HEK293 (cell line): Measurements from ENCODE around the gene TMEM255A.

Experiments
- CTCF ChIA-PET: fragments of 350-600 bp; formaldehyde crosslinking; extraction: SDS; loops from one replicate; lab custom pipeline; 2021; ENCODE audit warnings: antibody characterized with exemption; lab: Yijun Ruan, JAX
- POLR2A ChIA-PET: fragments of 300-600 bp; formaldehyde crosslinking; extraction: SDS; loops from one replicate; lab custom pipeline; 2020; ENCODE audit warnings: antibody characterized with exemption, inconsistent platforms; lab: Yijun Ruan, JAX
- H3K27ac ChIP-seq: fragments of 200-500 bp; sonication (Bioruptor generic); 2 replicates; pipeline ENCODE4 v1.5.1; 2014; ENCODE audit warnings: low read depth, low read length, control low read depth, inconsistent platforms; ENCODE audit errors: extremely low read depth
- H3K36me3 ChIP-seq, 2 experiments: fragments of 200-500 bp in 1 of 2; sonication (Bioruptor generic) in 1 of 2; 1 replicate in 1 of 2; 2 replicates in 1 of 2; pipeline ENCODE4 v1.5.1; 2014 to 2017; ENCODE audit warnings: inconsistent platforms in 2 of 2, low read length in 2 of 2; ENCODE audit not compliant: control insufficient read depth in 2 of 2, insufficient read depth in 1 of 2
- H3K4me1 ChIP-seq: fragments of 200-500 bp; sonication (Bioruptor generic); 2 replicates; pipeline ENCODE4 v1.5.1; 2014; ENCODE audit warnings: mild to moderate bottlenecking, low read length, inconsistent platforms; ENCODE audit not compliant: control insufficient read depth, insufficient read depth
- H3K4me3 ChIP-seq: 2 replicates; pipeline ENCODE4 v1.5.1; 2011; ENCODE audit warnings: low read depth, mild to moderate bottlenecking, control low read depth, low read length, moderate library complexity
- H3K9me3 ChIP-seq: fragments of 200-500 bp; sonication (Bioruptor generic); 2 replicates; pipeline ENCODE4 v1.5.1; 2014; ENCODE audit warnings: low read depth, low read length, inconsistent platforms; ENCODE audit not compliant: control insufficient read depth, insufficient read depth
- BCL11B ChIP-seq: fragments of 450-650 bp; formaldehyde crosslinking; IDR thresholded peaks from 2 replicates; pipeline ENCODE4 v1.5.1; 2016; ENCODE audit warnings: low read depth, missing biosample characterization, missing genetic modification characterization
- GLI2 ChIP-seq: fragments of 450-650 bp; formaldehyde crosslinking; IDR thresholded peaks from 2 replicates; pipeline ENCODE4; 2017; ENCODE audit warnings: missing biosample characterization, missing genetic modification characterization, low read depth, borderline replicate concordance
- HOXA7 ChIP-seq: sonication (generic); formaldehyde crosslinking; IDR thresholded peaks from 2 replicates; pipeline ENCODE4 v1.8.1; 2022; ENCODE audit warnings: missing genetic modification reagents, borderline replicate concordance
- KLF16 ChIP-seq: fragments of 450-650 bp; formaldehyde crosslinking; IDR thresholded peaks from 2 replicates; pipeline ENCODE4 v1.5.1; 2017; ENCODE audit warnings: missing biosample characterization, missing genetic modification characterization
- MYNN ChIP-seq: fragments of 450-650 bp; formaldehyde crosslinking; IDR thresholded peaks from 2 replicates; pipeline ENCODE4 v1.5.1; 2016; ENCODE audit warnings: missing biosample characterization, missing genetic modification characterization, borderline replicate concordance
- WT1 ChIP-seq: fragments of 450-650 bp; formaldehyde crosslinking; IDR thresholded peaks from 2 replicates; pipeline ENCODE4 v1.5.1; 2016; ENCODE audit warnings: missing biosample characterization, missing genetic modification characterization
- ZNF302 ChIP-seq: fragments of 450-650 bp; formaldehyde crosslinking; IDR thresholded peaks from 2 replicates; pipeline ENCODE4 v1.5.1; 2016; ENCODE audit warnings: missing biosample characterization, missing genetic modification characterization, low read depth
- ZNF341 ChIP-seq: fragments of 450-650 bp; formaldehyde crosslinking; IDR thresholded peaks from 2 replicates; pipeline ENCODE4; 2016; ENCODE audit warnings: low read depth, missing biosample characterization, missing genetic modification characterization
- ZNF350 ChIP-seq: fragments of 450-650 bp; formaldehyde crosslinking; IDR thresholded peaks from 2 replicates; pipeline ENCODE4 v1.5.0; 2017; ENCODE audit warnings: missing biosample characterization, mild to moderate bottlenecking, missing genetic modification characterization
- ZNF394 ChIP-seq: fragments of 450-650 bp; formaldehyde crosslinking; IDR thresholded peaks from 2 replicates; pipeline ENCODE4 v1.5.1; 2016; ENCODE audit warnings: missing biosample characterization, missing genetic modification characterization, mild to moderate bottlenecking, moderate library complexity, borderline replicate concordance
- ZNF596 ChIP-seq: fragments of 450-650 bp; IDR thresholded peaks from 2 replicates; pipeline ENCODE4 v1.5.0; 2018; ENCODE audit warnings: missing biosample characterization, mild to moderate bottlenecking, missing genetic modification characterization, moderate library complexity
- ZNF664 ChIP-seq: fragments of 450-650 bp; formaldehyde crosslinking; IDR thresholded peaks from 2 replicates; pipeline ENCODE4 v1.5.1; 2016; ENCODE audit warnings: missing biosample characterization, missing genetic modification characterization
- ZNF792 ChIP-seq: fragments of 450-650 bp; formaldehyde crosslinking; IDR thresholded peaks from 2 replicates; pipeline ENCODE4 v1.5.1; 2016; ENCODE audit warnings: missing biosample characterization, missing genetic modification characterization
- ZSCAN16 ChIP-seq: fragments of 450-650 bp; formaldehyde crosslinking; IDR thresholded peaks from 2 replicates; pipeline ENCODE4 v1.5.1; 2016; ENCODE audit warnings: missing biosample characterization, missing genetic modification characterization
- TF ChIP-seq, protein P1 (sequence below): fragments of 450-650 bp; formaldehyde crosslinking; IDR thresholded peaks from 2 replicates; pipeline ENCODE4 v1.5.1; 2016; ENCODE audit warnings: missing biosample characterization, missing genetic modification characterization
- TF ChIP-seq, protein P2 (sequence below): fragments of 450-650 bp; formaldehyde crosslinking; IDR thresholded peaks from 2 replicates; pipeline ENCODE4 v1.5.1; 2016; ENCODE audit warnings: missing biosample characterization, missing genetic modification characterization
- TF ChIP-seq, protein P3 (sequence below): fragments of 450-650 bp; formaldehyde crosslinking; IDR thresholded peaks from 2 replicates; pipeline ENCODE4 v1.5.1; 2016; ENCODE audit warnings: missing biosample characterization, missing genetic modification characterization
- TF ChIP-seq, protein P4 (sequence below): fragments of 450-650 bp; formaldehyde crosslinking; IDR thresholded peaks from 2 replicates; pipeline ENCODE4 v1.5.1; 2016; ENCODE audit warnings: missing biosample characterization, missing genetic modification characterization

Gene TMEM255A

DNA sequence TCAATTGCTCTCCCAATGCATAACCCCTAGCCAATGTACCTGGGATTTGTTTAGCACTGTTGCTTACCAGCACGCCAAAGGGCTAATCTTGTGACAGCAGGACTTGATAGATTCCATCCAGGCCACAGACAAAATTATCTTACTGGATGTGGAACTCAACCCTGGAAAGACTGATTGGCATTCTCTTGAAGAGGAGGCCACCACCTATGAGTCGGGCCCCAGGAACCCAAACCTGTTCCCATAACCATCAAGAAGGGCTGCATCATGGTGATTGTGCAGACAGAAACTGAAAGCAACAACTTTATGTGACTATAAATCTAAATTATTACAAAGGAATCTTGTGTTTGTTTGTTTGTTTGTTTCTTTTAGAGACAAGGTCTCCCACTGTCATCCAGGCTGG is 19.9 kb upstream of the TMEM255A start:
- H3K9me3 ChIP-seq, result no peaks in the 10 kb centered on the region; the same call in 1 of the 2 replicates
- no peak overlapping the region for H3K4me3 ChIP-seq
- POLR2A ChIA-PET, result no interaction called here
- CTCF ChIA-PET, result no interaction called here
- no peak overlapping the region for H3K27ac ChIP-seq
- no peaks in the 10 kb centered on the region for H3K36me3 ChIP-seq
- TF ChIP-seq KLF16 (no peak), WT1 (tag by site-specific recombination) (no peak), ZNF341 (tag by site-specific recombination) (no peak), ZNF394 (no peak), BCL11B (no peak), ZNF596 (tag by site-specific recombination) (no peak), ZNF664 (tag by site-specific recombination) (no peak), HOXA7 (CRISPR knock-in tag) (no peak), MYNN (no peak), ZNF792 (tag by site-specific recombination) (no peak), ZNF302 (tag by site-specific recombination) (no peak), ZNF350 (tag by site-specific recombination) (no peak), ZSCAN16 (tag by site-specific recombination) (no peak)
- TF ChIP-seq, protein P1, sequence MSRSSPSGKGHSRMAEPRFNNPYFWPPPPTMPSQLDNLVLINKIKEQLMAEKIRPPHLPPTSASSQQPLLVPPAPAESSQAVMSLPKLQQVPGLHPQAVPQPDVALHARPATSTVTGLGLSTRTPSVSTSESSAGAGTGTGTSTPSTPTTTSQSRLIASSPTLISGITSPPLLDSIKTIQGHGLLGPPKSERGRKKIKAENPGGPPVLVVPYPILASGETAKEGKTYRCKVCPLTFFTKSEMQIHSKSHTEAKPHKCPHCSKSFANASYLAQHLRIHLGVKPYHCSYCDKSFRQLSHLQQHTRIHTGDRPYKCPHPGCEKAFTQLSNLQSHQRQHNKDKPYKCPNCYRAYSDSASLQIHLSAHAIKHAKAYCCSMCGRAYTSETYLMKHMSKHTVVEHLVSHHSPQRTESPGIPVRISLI (tag by site-specific recombination), result no peak
- TF ChIP-seq, protein P2, sequence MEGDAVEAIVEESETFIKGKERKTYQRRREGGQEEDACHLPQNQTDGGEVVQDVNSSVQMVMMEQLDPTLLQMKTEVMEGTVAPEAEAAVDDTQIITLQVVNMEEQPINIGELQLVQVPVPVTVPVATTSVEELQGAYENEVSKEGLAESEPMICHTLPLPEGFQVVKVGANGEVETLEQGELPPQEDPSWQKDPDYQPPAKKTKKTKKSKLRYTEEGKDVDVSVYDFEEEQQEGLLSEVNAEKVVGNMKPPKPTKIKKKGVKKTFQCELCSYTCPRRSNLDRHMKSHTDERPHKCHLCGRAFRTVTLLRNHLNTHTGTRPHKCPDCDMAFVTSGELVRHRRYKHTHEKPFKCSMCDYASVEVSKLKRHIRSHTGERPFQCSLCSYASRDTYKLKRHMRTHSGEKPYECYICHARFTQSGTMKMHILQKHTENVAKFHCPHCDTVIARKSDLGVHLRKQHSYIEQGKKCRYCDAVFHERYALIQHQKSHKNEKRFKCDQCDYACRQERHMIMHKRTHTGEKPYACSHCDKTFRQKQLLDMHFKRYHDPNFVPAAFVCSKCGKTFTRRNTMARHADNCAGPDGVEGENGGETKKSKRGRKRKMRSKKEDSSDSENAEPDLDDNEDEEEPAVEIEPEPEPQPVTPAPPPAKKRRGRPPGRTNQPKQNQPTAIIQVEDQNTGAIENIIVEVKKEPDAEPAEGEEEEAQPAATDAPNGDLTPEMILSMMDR (tag by site-specific recombination), result no peak
- TF ChIP-seq, protein P3, sequence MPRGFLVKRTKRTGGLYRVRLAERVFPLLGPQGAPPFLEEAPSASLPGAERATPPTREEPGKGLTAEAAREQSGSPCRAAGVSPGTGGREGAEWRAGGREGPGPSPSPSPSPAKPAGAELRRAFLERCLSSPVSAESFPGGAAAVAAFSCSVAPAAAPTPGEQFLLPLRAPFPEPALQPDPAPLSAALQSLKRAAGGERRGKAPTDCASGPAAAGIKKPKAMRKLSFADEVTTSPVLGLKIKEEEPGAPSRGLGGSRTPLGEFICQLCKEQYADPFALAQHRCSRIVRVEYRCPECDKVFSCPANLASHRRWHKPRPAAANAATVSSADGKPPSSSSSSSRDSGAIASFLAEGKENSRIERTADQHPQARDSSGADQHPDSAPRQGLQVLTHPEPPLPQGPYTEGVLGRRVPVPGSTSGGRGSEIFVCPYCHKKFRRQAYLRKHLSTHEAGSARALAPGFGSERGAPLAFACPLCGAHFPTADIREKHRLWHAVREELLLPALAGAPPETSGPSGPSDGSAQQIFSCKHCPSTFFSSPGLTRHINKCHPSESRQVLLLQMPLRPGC (tag by site-specific recombination), result no peak
- TF ChIP-seq, all 188 proteins: peak for 0
- no peaks in the 10 kb centered on the region for H3K4me1 ChIP-seq

DNA sequence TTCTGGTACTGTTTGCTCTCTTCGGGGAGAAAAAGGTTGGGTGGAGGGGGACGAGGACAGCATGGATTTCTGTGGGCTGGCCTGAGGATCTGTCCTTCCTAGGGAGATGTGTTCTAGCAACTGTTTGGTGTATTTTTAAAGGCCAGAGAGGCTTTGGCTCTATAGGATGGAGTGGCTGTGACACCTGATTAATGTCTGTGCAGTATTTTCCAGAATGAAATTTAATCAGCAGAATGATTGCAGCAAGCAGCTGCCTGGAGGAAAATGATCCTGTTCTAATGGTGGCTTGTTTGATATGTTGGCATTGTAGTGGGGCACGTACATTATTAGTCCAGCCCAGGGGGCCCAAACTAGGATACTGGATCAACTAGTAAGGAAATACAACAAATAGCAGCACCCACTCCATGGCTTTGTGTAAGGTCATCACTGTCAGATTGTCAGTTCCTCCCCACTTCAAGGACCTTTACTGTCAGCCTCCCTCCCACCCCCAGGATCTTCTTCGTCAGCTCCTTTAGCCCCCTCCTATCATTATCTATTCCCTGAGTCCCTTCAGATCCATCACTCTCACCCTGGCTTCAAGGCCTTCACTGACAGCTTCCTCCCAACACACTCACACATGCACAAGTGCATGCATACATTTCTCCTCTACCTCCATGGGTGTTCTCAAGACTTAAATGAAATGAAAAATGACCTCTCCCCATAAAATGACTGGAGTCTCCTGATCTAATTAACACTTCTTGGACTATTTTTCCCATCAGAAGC is 10.4 kb upstream of the TMEM255A start:
- ChIA-PET CTCF (interaction anchor here (0.6 kb wide), 1 partner anchor 108 kb away, joined by 3 read pairs; no protein-coding TSS in a partner anchor), POLR2A (no interaction called here)
- Histone ChIP-seq H3K27ac (no peak overlapping the region), H3K4me1 (no peaks in the 10 kb centered on the region), H3K4me3 (no peak overlapping the region), H3K36me3 (no peaks in the 10 kb centered on the region; a peak in 1 of 3 replicates), H3K9me3 (no peaks in the 10 kb centered on the region; the same call in 1 of the 2 replicates)
- TF ChIP-seq, protein P4, sequence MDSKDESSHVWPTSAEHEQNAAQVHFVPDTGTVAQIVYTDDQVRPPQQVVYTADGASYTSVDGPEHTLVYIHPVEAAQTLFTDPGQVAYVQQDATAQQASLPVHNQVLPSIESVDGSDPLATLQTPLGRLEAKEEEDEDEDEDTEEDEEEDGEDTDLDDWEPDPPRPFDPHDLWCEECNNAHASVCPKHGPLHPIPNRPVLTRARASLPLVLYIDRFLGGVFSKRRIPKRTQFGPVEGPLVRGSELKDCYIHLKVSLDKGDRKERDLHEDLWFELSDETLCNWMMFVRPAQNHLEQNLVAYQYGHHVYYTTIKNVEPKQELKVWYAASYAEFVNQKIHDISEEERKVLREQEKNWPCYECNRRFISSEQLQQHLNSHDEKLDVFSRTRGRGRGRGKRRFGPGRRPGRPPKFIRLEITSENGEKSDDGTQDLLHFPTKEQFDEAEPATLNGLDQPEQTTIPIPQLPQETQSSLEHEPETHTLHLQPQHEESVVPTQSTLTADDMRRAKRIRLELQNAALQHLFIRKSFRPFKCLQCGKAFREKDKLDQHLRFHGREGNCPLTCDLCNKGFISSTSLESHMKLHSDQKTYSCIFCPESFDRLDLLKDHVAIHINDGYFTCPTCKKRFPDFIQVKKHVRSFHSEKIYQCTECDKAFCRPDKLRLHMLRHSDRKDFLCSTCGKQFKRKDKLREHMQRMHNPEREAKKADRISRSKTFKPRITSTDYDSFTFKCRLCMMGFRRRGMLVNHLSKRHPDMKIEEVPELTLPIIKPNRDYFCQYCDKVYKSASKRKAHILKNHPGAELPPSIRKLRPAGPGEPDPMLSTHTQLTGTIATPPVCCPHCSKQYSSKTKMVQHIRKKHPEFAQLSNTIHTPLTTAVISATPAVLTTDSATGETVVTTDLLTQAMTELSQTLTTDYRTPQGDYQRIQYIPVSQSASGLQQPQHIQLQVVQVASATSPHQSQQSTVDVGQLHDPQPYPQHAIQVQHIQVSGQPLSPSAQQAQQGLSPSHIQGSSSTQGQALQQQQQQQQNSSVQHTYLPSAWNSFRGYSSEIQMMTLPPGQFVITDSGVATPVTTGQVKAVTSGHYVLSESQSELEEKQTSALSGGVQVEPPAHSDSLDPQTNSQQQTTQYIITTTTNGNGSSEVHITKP, result peak; percentile 60; the same call in 1 of the 2 replicates
- no peak for TF ChIP-seq GLI2
